ENCODE results near the gene SH3BP4. TPM values are rescaled to one million over a fixed set of nuclear protein-coding genes. Genes with fewer than 3 reads are reported as not detected.

SH3BP4 gene
- total RNA-seq, 1 donor from 2014 or later, result 53.4 TPM

DNA sequence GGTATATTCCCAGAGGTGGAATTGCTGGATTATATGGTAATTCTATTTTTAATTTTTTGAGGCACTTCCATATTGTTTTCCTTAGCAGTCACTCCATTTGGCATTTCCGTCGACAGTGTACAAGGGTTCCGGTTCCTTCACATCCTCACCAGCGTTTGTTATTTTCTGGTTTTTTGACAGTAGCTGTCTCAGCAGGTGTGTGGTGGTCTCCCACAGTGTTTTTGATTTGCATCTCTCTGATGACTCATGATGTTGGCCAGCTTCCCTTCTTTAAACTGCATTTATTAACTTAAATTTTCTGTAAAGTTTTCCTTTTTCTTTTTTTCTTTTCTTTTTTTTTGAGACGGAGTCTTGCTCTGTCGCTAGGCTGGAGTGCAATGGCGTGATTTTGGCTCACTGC is 19.7 kb downstream of the SH3BP4 start:
- Histone ChIP-seq H3K4me3 (no peak overlapping the region), H3K27ac (no peak overlapping the region), H3K9ac (no peak overlapping the region), H3K27me3 (no peaks in the 10 kb centered on the region), H3K36me3 (no peaks in the 10 kb centered on the region), H4K20me1 (ENCODE audit: low read depth) (peaks cover 93% of the 10 kb centered on the region), H3K9me3 (ENCODE audit: low read depth) (no peaks in the 10 kb centered on the region), H3K4me1 (peaks cover 28% of the 10 kb centered on the region), H3K4me2 (no peak overlapping the region), H3F3A (ENCODE audit: low read depth) (no peaks in the 10 kb centered on the region), H3K79me2 (ENCODE audit: low read depth) (peaks cover 100% of the 10 kb centered on the region), H2AFZ (replicated peaks) (no peak overlapping the region)
- peaks cover 47% of the 10 kb centered on the region for H3K4me1 Mint-ChIP-seq
- H3K4me3 Mint-ChIP-seq, result no peak overlapping the region
- H3K36me3 Mint-ChIP-seq, result peaks cover 48% of the 10 kb centered on the region
- TF ChIP-seq CTCF (IDR thresholded peaks at IDR 0.05), result no peak
- TF ChIP-seq EZH2 (IDR thresholded peaks at IDR 0.05), result no peak
- TF ChIP-seq EZH2phosphoT487 (IDR thresholded peaks at IDR 0.05), result no peak
- no peak for DNase-seq (ENCODE audit: low spot score)
- peaks cover 5% of the 10 kb centered on the region for H3K27me3 Mint-ChIP-seq (ENCODE audit: insufficient read depth, low read depth)
- H3K9me3 Mint-ChIP-seq, result peaks cover 29% of the 10 kb centered on the region
- H3K27ac Mint-ChIP-seq, result no peak overlapping the region

DNA sequence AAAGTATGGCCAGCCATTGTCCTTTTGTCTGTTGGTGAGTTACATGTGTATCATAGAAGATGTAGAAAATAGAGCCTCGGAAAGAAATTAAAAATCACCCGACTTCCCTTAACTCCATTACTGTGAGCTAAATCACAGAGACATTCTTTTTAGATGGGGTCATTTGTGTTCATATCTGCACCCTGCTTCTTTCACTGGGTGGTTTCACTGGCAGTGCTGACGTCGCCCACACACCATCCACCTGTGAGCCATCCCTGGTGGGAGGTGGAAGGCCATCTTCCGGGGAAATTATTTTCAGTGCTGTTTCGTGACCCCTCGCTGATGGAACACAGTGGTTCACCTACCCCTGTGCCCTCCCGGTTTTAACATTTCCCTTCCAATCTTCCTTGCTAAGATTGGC is 21.2 kb downstream of the SH3BP4 start:
- H3K79me2 ChIP-seq (ENCODE audit: low read depth), result peaks cover 100% of the 10 kb centered on the region

DNA sequence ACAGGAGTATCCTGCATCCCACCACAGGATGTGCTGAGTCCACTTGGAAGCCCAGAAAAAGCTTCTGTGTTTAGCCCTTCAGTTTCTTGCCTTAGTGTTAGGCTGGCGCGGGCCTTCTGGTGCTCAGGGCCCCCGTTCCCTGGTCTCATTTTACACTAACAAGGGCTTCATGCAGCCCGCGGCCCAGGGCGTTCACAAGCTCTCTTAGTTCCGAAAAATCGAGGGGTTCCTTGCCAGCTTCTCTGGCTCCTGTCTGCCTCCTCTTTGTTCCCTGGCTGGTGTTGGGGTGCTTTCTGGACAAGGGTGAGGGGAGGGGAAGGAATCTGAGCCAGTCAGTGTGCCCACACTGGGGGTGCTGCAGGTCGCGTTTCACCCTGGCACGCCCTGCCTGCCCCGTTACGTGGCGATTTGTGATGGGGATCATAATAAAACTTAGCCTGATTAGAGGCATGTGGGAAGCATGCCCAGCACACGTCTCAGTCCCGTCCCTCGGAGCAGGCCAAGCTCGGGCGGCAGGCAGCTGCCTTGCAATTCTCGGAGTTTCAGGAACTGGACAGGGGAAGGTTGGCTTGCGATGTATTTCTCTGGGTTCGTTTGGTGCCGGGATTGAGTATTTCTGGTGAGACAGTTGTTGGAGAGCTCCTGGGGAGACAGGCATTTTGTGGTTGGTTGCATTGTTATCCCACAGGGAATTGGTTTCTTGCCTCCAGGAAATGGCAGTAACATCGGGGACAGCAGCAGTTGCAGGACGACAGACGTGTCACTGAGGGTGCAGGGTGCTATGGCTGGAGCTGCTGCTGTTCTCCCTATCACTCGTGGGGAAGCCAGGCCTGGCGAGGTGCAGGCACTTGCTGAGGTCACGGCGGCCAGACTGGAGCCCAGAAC is 22.9 kb downstream of the SH3BP4 start:
- Mint-ChIP-seq H3K27ac (peak overlapping the region; percentile 5), H3K27me3 (ENCODE audit: insufficient read depth, low read depth) (peaks cover 9% of the 10 kb centered on the region), H3K4me3 (no peak overlapping the region), H3K4me1 (peaks cover 51% of the 10 kb centered on the region), H3K9me3 (peaks cover 20% of the 10 kb centered on the region), H3K36me3 (peaks cover 39% of the 10 kb centered on the region)
- H3K27ac ChIP-seq, result peak overlapping the region; percentile 35
- no peaks in the 10 kb centered on the region for H3K36me3 ChIP-seq
- H3K9me3 ChIP-seq (ENCODE audit: low read depth), result no peaks in the 10 kb centered on the region
- peaks cover 71% of the 10 kb centered on the region for H4K20me1 ChIP-seq (ENCODE audit: low read depth)
- H3K4me1 ChIP-seq, result peaks cover 16% of the 10 kb centered on the region
- H3F3A ChIP-seq (ENCODE audit: low read depth), result no peaks in the 10 kb centered on the region
- TF ChIP-seq EZH2phosphoT487 (IDR thresholded peaks at IDR 0.05), result no peak
- TF ChIP-seq EZH2 (IDR thresholded peaks at IDR 0.05), result no peak
- TF ChIP-seq CTCF (IDR thresholded peaks at IDR 0.05), result no peak
- no peaks in the 10 kb centered on the region for H3K27me3 ChIP-seq
- H3K4me2 ChIP-seq, result peak overlapping the region; percentile 38
- H3K79me2 ChIP-seq (ENCODE audit: low read depth), result peaks cover 100% of the 10 kb centered on the region
- no peak overlapping the region for H2AFZ ChIP-seq (replicated peaks)
- peak; percentile 39 for DNase-seq (ENCODE audit: low spot score)
- no peak overlapping the region for H3K9ac ChIP-seq
- no peak overlapping the region for H3K4me3 ChIP-seq

More for the DNA sequence above, 21.2 kb downstream of the SH3BP4 start:
- H3K27me3 Mint-ChIP-seq (ENCODE audit: insufficient read depth, low read depth), result peaks cover 5% of the 10 kb centered on the region
- TF ChIP-seq CTCF (IDR thresholded peaks at IDR 0.05) (no peak), EZH2phosphoT487 (IDR thresholded peaks at IDR 0.05) (no peak), EZH2 (IDR thresholded peaks at IDR 0.05) (no peak)
- Histone ChIP-seq H3K9ac (no peak overlapping the region), H3K36me3 (no peaks in the 10 kb centered on the region), H4K20me1 (ENCODE audit: low read depth) (peaks cover 88% of the 10 kb centered on the region), H3F3A (ENCODE audit: low read depth) (no peaks in the 10 kb centered on the region), H3K4me3 (no peak overlapping the region), H3K9me3 (ENCODE audit: low read depth) (no peaks in the 10 kb centered on the region), H3K27me3 (no peaks in the 10 kb centered on the region), H2AFZ (replicated peaks) (no peak overlapping the region), H3K4me2 (no peak overlapping the region), H3K4me1 (peaks cover 28% of the 10 kb centered on the region), H3K27ac (no peak overlapping the region)
- H3K4me1 Mint-ChIP-seq, result peaks cover 55% of the 10 kb centered on the region
- peaks cover 36% of the 10 kb centered on the region for H3K36me3 Mint-ChIP-seq
- no peak for DNase-seq (ENCODE audit: low spot score)
- peak overlapping the region; percentile 62 for H3K27ac Mint-ChIP-seq
- peaks cover 23% of the 10 kb centered on the region for H3K9me3 Mint-ChIP-seq
- H3K4me3 Mint-ChIP-seq, result no peak overlapping the region

Measured in neural progenitor cell (in vitro differentiated cells).